Astrocyte of the cerebellum (primary cell): Measurements from ENCODE around the gene C2CD3.

Source experiments
- DNase-seq: peaks from one replicate; pipeline ENCODE4 v3.0.0-alpha.2; 2011; ENCODE audit warnings: low read depth
- H3K4me3 ChIP-seq: 2 replicates; pipeline ENCODE4 v1.5.1; 2011; ENCODE audit warnings: mild to moderate bottlenecking, low read depth, low read length, moderate library complexity
- CTCF ChIP-seq: IDR thresholded peaks from 2 replicates; pipeline ENCODE4 v1.5.1; 2012; ENCODE audit warnings: low read length, low read depth, moderate library complexity, mild to moderate bottlenecking; ENCODE audit errors: missing control alignments
- in situ Hi-C: cut with HindIII; loops from 2 replicates; pipeline ENCODE4 v1.10.0; 2017; ENCODE audit warnings: low sequenced_read_pairs

Gene C2CD3

GRCh38 chr11:74204701-74205100 is 33.9 kb upstream of the C2CD3 start:
- no peak for TF ChIP-seq CTCF
- no peak overlapping the region for H3K4me3 ChIP-seq
- DNase-seq = no peak
- in situ Hi-C loops = no loop called here

GRCh38 chr11:74203966-74204365 is 33.2 kb upstream of the C2CD3 start:
- in situ Hi-C loops = no loop called here
- TF ChIP-seq CTCF = no peak
- no peak for DNase-seq
- no peak overlapping the region for H3K4me3 ChIP-seq

GRCh38 chr11:74196781-74197486 is 26.1 kb upstream of the C2CD3 start:
- no peak for TF ChIP-seq CTCF
- H3K4me3 ChIP-seq = no peak overlapping the region
- in situ Hi-C loops = no loop called here
- no peak for DNase-seq

- TF ChIP-seq CTCF = no peak
- in situ Hi-C loops = no loop called here
- no peak overlapping the region for H3K4me3 ChIP-seq
- DNase-seq = no peak
Observed at GRCh38 chr11:74195828-74196227, 25.0 kb upstream of the C2CD3 start.

GRCh38 chr11:74185695-74186094 is 14.9 kb upstream of the C2CD3 start:
- no peak for TF ChIP-seq CTCF
- DNase-seq = no peak
- in situ Hi-C loops = no loop called here
- no peak overlapping the region for H3K4me3 ChIP-seq

- DNase-seq = no peak
- H3K4me3 ChIP-seq = no peak overlapping the region
- in situ Hi-C loops = no loop called here
- no peak for TF ChIP-seq CTCF
Observed at GRCh38 chr11:74185285-74185684, 14.5 kb upstream of the C2CD3 start.
